A549 treated with RU486 at 1 μM for 4 hours (cell line): ENCODE data around the gene AHCTF1. TPM values are rescaled to one million over a fixed set of nuclear protein-coding genes. Genes with fewer than 3 reads are reported as not detected.

Source experiments
- total RNA-seq: library from RNA; stranded (reverse); fragments of 200-300 nt; extraction: Qiagen RNA extraction; gene quantifications from 5 replicates; pipeline ENCODE4 v1.2.3, GENCODE V29; 2022; ENCODE audit warnings: low read depth

The AHCTF1 gene, protein sequence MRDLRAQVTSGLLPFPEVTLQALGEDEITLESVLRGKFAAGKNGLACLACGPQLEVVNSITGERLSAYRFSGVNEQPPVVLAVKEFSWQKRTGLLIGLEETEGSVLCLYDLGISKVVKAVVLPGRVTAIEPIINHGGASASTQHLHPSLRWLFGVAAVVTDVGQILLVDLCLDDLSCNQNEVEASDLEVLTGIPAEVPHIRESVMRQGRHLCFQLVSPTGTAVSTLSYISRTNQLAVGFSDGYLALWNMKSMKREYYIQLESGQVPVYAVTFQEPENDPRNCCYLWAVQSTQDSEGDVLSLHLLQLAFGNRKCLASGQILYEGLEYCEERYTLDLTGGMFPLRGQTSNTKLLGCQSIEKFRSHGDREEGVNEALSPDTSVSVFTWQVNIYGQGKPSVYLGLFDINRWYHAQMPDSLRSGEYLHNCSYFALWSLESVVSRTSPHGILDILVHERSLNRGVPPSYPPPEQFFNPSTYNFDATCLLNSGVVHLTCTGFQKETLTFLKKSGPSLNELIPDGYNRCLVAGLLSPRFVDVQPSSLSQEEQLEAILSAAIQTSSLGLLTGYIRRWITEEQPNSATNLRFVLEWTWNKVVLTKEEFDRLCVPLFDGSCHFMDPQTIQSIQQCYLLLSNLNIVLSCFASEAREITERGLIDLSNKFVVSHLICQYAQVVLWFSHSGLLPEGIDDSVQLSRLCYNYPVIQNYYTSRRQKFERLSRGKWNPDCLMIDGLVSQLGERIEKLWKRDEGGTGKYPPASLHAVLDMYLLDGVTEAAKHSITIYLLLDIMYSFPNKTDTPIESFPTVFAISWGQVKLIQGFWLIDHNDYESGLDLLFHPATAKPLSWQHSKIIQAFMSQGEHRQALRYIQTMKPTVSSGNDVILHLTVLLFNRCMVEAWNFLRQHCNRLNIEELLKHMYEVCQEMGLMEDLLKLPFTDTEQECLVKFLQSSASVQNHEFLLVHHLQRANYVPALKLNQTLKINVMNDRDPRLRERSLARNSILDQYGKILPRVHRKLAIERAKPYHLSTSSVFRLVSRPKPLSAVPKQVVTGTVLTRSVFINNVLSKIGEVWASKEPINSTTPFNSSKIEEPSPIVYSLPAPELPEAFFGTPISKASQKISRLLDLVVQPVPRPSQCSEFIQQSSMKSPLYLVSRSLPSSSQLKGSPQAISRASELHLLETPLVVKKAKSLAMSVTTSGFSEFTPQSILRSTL (N-terminal part only)
- 23.2 to 36.5 TPM (median 28.2 TPM) in 5 replicates for total RNA-seq

GRCh38 chr1:246931549-246932365 lies at the start of gene AHCTF1:
TSS of gene AHCTF1 (minus strand) at chr1:246931948. CDS start at chr1:246918370, 13,578 bp downstream.

Other genes with a start within 250 kb of the AHCTF1 start
- gene SCCPDH, start 207.5 kb downstream of the AHCTF1 start, total RNA-seq: 37.2 to 49.2 TPM (median 48.4 TPM) in 5 replicates
- gene ZNF695, start 76.1 kb upstream of the AHCTF1 start, total RNA-seq: 1.2 to 2.5 TPM (median 2.2 TPM) in 5 replicates
- 2.6 to 5.1 TPM (median 3.5 TPM) in 5 replicates for gene ZNF670, start 146.9 kb upstream of the AHCTF1 start, total RNA-seq
- gene ZNF669, start 172.4 kb upstream of the AHCTF1 start, total RNA-seq: 2.3 to 4.8 TPM (median 3.6 TPM) in 5 replicates
- 4.0 to 6.0 TPM (median 4.6 TPM) in 5 replicates for gene ZNF124, start 240.1 kb upstream of the AHCTF1 start, total RNA-seq